GM19099 (cell line): ENCODE measurements around the gene OR52B2.

Experiments
- POLR2A ChIP-seq: IDR thresholded peaks from 3 replicates; pipeline ENCODE4 v1.6.1; 2011; ENCODE audit warnings: low read depth; ENCODE audit not compliant: insufficient read length; ENCODE audit errors: extremely low read depth

Gene OR52B2

GRCh38 chr11:6197466-6198200 is 27.5 kb upstream of the OR52B2 start:
- no peak for TF ChIP-seq POLR2A

GRCh38 chr11:6196396-6196795 is 26.3 kb upstream of the OR52B2 start:
- TF ChIP-seq POLR2A = no peak

GRCh38 chr11:6194065-6194581 is 24.0 kb upstream of the OR52B2 start:
- no peak for TF ChIP-seq POLR2A

GRCh38 chr11:6191742-6192141 is 21.6 kb upstream of the OR52B2 start:
- no peak for TF ChIP-seq POLR2A

- TF ChIP-seq POLR2A = no peak
Observed at GRCh38 chr11:6175440-6175839, 5.3 kb upstream of the OR52B2 start.

GRCh38 chr11:6156628-6157359 is 13.3 kb downstream of the OR52B2 start:
- no peak for TF ChIP-seq POLR2A

- no peak for TF ChIP-seq POLR2A
Observed at GRCh38 chr11:6152126-6152525, 18.0 kb downstream of the OR52B2 start.

GRCh38 chr11:6151117-6151516 is 19.0 kb downstream of the OR52B2 start:
- TF ChIP-seq POLR2A = no peak

GRCh38 chr11:6142936-6143335 is 27.2 kb downstream of the OR52B2 start:
- no peak for TF ChIP-seq POLR2A

- TF ChIP-seq POLR2A = no peak
Observed at GRCh38 chr11:6132431-6132830, 37.7 kb downstream of the OR52B2 start.

GRCh38 chr11:6129635-6130034 is 40.5 kb downstream of the OR52B2 start:
- TF ChIP-seq POLR2A = no peak

GRCh38 chr11:6129011-6129410 is 41.1 kb downstream of the OR52B2 start:
- TF ChIP-seq POLR2A = no peak

GRCh38 chr11:6127881-6128280 is 42.2 kb downstream of the OR52B2 start:
- TF ChIP-seq POLR2A = no peak

GRCh38 chr11:6124245-6124644 is 45.9 kb downstream of the OR52B2 start:
- TF ChIP-seq POLR2A = no peak
